Endothelial cell (in vitro differentiated cells): Measurements from ENCODE around the gene FIGNL2. TPM values are rescaled to one million over a fixed set of nuclear protein-coding genes. Genes with fewer than 3 reads are reported as not detected.

ENCODE experiments used
- DNase-seq: peaks from one replicate; pipeline ENCODE4 v3.0.0; 2021; ENCODE audit warnings: low spot score
- H3K27ac Mint-ChIP-seq: one replicate; pipeline ENCODE4 v1.8.0; 2021; ENCODE audit warnings: mixed read lengths, inconsistent platforms; ENCODE audit not compliant: unreplicated experiment
- H3K27me3 Mint-ChIP-seq: one replicate; pipeline ENCODE4 v1.8.0; 2021; ENCODE audit warnings: mild to moderate bottlenecking, moderate library complexity, mixed read lengths, inconsistent platforms; ENCODE audit not compliant: unreplicated experiment
- H3K36me3 Mint-ChIP-seq: one replicate; pipeline ENCODE4 v1.8.0; 2021; ENCODE audit warnings: mild to moderate bottlenecking, low read depth, mixed read lengths, inconsistent platforms; ENCODE audit not compliant: unreplicated experiment
- H3K4me1 Mint-ChIP-seq: one replicate; pipeline ENCODE4 v1.8.0; 2021; ENCODE audit warnings: mild to moderate bottlenecking, mixed read lengths, inconsistent platforms; ENCODE audit not compliant: unreplicated experiment
- H3K4me3 Mint-ChIP-seq: one replicate; pipeline ENCODE4 v1.8.0; 2021; ENCODE audit warnings: mild to moderate bottlenecking, mixed read lengths, inconsistent platforms; ENCODE audit not compliant: unreplicated experiment
- H3K9me3 Mint-ChIP-seq: one replicate; pipeline ENCODE4 v1.8.0; 2021; ENCODE audit warnings: mixed read lengths, inconsistent platforms; ENCODE audit not compliant: unreplicated experiment
- total RNA-seq: library from RNA; stranded (reverse); fragmentation: NEBNext Ultra II Directional; extraction: Animal tissue kit (Norgen Biotek cat#: 25700); gene quantifications from one replicate; pipeline ENCODE4 v1.2.1, GENCODE V29; 2021; ENCODE audit not compliant: unreplicated experiment
- TF ChIP-seq, protein P1 (sequence below): fragments of 200-600 bp; sonication (generic); IDR thresholded peaks from one replicate; pipeline ENCODE4 v1.5.0; 2021; ENCODE audit warnings: antibody characterized with exemption; ENCODE audit not compliant: unreplicated experiment

Gene FIGNL2
- total RNA-seq, 1 donor from 2014 or later, result 42.0 TPM

DNA sequence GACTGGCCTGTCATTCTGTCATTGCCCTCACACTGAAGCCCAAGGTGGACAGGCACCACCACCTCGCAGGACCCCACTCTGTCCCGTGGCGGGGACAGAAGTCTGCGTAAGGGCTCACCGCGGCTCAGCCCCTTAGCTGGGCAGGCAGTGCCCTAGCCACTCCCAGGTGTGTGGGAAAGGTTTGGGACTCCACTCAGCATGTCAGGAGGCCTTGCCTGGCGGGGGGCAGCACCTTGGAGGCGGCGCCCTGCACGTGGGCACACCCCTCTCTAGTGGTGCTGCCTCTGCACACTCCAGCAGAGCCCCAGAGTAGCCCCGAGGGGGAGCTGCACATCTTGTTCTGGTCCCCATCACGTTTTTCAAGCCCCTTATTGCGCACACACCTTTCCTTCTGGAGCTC, 35.6 kb downstream of the FIGNL2 start:
- DNase-seq, result no peak
- peaks cover 13% of the 10 kb centered on the region for H3K36me3 Mint-ChIP-seq
- peak overlapping the region; percentile 42 for H3K4me3 Mint-ChIP-seq
- TF ChIP-seq, protein P1, sequence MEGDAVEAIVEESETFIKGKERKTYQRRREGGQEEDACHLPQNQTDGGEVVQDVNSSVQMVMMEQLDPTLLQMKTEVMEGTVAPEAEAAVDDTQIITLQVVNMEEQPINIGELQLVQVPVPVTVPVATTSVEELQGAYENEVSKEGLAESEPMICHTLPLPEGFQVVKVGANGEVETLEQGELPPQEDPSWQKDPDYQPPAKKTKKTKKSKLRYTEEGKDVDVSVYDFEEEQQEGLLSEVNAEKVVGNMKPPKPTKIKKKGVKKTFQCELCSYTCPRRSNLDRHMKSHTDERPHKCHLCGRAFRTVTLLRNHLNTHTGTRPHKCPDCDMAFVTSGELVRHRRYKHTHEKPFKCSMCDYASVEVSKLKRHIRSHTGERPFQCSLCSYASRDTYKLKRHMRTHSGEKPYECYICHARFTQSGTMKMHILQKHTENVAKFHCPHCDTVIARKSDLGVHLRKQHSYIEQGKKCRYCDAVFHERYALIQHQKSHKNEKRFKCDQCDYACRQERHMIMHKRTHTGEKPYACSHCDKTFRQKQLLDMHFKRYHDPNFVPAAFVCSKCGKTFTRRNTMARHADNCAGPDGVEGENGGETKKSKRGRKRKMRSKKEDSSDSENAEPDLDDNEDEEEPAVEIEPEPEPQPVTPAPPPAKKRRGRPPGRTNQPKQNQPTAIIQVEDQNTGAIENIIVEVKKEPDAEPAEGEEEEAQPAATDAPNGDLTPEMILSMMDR, result no peak
- H3K9me3 Mint-ChIP-seq, result no peaks in the 10 kb centered on the region
- H3K4me1 Mint-ChIP-seq, result peaks cover 23% of the 10 kb centered on the region
- H3K27ac Mint-ChIP-seq, result peak overlapping the region; percentile 42
- peaks cover 26% of the 10 kb centered on the region for H3K27me3 Mint-ChIP-seq

DNA sequence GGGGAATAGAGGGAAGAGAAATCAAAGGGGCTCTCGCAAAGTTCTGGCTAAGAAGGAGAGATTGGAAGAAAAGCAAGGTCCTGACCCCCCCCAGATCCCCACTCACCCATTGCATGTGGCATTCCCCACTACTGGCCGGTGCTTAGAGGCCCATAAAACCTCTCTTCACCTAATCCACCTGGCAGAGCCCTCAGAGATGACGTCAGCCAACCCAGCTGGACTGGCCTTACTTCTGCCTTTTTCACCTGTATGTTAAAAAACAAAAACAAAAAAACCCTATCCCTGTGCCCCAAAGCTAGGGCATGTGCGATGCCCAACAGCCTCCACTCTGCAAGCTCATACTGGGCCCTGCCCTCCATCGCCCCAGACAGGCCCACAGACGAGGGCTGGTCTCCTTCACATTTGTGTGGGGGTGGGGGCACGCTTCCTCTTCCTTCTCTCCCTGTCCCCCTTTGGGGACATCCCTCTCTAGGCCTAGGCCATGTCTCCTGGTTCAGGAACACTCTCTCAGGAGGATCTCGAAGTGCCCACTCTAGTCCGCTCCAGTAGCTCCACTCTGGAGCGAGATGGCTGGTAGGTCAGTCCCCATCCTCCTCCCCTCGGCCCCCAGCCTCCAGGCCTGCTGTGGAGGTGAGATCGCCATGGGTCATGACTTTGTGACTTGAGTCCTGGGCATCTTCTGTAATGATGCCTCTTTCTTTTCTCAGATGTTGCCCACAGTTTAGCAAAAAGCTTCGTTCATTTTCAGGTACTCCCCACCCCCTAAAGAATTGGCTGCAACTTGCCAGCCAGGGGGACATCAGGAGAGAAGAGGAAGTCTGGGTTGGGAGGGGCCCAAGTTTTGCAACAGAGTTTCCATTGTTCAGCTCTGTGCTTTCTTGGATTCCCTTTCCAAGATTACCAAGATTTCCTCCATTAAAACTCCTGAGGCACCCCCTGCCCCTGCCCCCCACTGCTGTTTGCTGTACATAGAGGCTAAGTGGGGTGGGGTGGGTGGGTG, 37.0 kb downstream of the FIGNL2 start:
- H3K27ac Mint-ChIP-seq, result peak overlapping the region; percentile 62
- peaks cover 20% of the 10 kb centered on the region for H3K27me3 Mint-ChIP-seq
- DNase-seq, result no peak
- no peaks in the 10 kb centered on the region for H3K9me3 Mint-ChIP-seq
- peaks cover 8% of the 10 kb centered on the region for H3K36me3 Mint-ChIP-seq
- H3K4me1 Mint-ChIP-seq, result peaks cover 23% of the 10 kb centered on the region
- peak overlapping the region; percentile 37 for H3K4me3 Mint-ChIP-seq
- TF ChIP-seq, protein P1, result no peak

DNA sequence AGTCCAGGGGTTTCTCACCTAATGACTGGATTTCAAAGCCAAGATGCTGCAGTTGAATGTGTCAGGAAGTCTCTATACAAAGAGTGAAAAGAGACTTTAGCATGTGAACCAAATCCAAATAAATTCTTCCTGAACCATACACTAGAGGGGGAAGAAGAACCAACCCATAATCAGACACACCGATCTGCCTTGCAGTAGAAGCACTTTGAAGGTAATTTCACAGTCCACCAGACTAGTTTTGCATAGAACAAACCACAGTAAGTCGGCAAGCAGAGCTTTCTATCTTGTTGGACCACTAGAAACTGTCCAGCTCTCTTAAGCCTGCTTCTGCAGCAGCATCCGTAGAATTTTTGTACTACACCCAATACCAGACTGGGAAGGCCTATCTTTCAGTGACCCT, 39.3 kb downstream of the FIGNL2 start:
- Mint-ChIP-seq H3K4me3 (no peak overlapping the region), H3K9me3 (no peaks in the 10 kb centered on the region), H3K27ac (no peak overlapping the region), H3K4me1 (peaks cover 13% of the 10 kb centered on the region), H3K36me3 (no peaks in the 10 kb centered on the region), H3K27me3 (peaks cover 5% of the 10 kb centered on the region)
- TF ChIP-seq, protein P1, result no peak
- DNase-seq, result no peak

DNA sequence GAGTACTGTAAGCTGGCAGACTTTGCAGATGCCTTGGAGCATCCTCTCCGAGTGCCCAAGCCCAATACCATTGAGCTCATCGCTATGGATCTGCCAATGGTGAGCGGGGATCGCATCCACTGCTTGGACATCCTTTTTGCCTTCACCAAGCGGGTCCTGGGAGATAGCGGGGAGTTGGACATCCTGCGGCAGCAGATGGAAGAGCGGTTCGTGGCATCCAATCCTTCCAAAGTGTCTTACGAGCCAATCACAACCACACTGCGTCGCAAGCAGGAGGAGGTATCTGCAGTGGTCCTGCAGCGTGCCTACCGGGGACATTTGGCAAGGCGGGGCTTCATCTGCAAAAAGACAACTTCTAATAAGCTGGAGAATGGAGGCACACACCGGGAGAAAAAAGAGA, 41.6 kb downstream of the FIGNL2 start:
- H3K4me3 Mint-ChIP-seq, result no peak overlapping the region
- no peaks in the 10 kb centered on the region for H3K36me3 Mint-ChIP-seq
- no peaks in the 10 kb centered on the region for H3K9me3 Mint-ChIP-seq
- H3K4me1 Mint-ChIP-seq, result peaks cover 8% of the 10 kb centered on the region
- no peak overlapping the region for H3K27ac Mint-ChIP-seq
- DNase-seq, result no peak
- TF ChIP-seq, protein P1, result no peak
- peaks cover 3% of the 10 kb centered on the region for H3K27me3 Mint-ChIP-seq

DNA sequence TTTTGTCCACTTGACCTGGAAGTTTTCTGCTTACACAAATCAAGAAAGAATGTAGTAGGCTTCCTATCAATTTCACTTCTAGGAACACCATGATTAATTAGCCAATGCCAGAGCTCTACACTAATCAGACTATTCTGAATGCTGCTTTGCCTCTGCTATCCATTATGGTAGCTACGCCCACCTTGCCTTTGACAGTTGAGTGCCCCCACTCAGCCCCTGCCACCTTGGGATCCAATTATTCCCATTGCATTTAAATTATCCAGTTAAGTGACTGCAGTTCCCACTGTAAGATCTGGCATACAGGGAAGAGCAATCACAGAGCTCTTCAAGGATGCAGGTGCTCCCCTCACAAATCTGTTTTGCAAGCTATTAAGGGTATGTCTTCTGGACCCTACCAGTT, 47.5 kb downstream of the FIGNL2 start:
- TF ChIP-seq, protein P1, result no peak
- no peaks in the 10 kb centered on the region for H3K4me1 Mint-ChIP-seq
- H3K27me3 Mint-ChIP-seq, result no peaks in the 10 kb centered on the region
- no peak for DNase-seq
- H3K9me3 Mint-ChIP-seq, result no peaks in the 10 kb centered on the region
- no peak overlapping the region for H3K4me3 Mint-ChIP-seq
- no peak overlapping the region for H3K27ac Mint-ChIP-seq
- H3K36me3 Mint-ChIP-seq, result no peaks in the 10 kb centered on the region
